22Rv1 (cell line): ENCODE measurements around the gene SMG7.

Source experiments
- ZFX ChIP-seq: fragments of 450-650 bp; IDR thresholded peaks from 2 replicates; pipeline ENCODE4 v1.6.1; 2017; ENCODE audit warnings: antibody characterized with exemption, borderline replicate concordance
- TF ChIP-seq, protein P1 (sequence below): fragments of 450-650 bp; IDR thresholded peaks from 2 replicates; pipeline ENCODE4 v1.5.1; 2017; ENCODE audit warnings: mild to moderate bottlenecking

DNA sequence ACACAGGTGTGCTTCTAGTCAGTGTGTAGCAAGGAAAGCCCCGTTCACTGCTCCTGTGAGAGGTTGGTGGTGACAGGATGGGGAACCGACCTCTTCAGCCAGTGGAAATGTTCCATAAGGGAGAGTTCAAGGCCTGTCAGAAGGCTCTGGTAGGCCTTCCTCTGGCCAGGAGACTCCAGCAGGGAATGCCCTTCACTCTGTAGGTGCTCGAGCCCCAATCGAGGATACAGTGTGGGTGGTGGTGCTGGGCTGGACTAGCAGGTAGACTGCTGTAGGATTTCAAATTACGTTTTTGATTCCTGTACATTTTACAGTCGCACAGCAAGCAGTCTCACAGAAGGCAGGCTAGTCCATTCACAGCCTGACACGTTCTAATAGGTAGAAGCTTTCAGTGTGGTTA is 80.1 kb downstream of the SMG7 start:
- TF ChIP-seq, protein P1, sequence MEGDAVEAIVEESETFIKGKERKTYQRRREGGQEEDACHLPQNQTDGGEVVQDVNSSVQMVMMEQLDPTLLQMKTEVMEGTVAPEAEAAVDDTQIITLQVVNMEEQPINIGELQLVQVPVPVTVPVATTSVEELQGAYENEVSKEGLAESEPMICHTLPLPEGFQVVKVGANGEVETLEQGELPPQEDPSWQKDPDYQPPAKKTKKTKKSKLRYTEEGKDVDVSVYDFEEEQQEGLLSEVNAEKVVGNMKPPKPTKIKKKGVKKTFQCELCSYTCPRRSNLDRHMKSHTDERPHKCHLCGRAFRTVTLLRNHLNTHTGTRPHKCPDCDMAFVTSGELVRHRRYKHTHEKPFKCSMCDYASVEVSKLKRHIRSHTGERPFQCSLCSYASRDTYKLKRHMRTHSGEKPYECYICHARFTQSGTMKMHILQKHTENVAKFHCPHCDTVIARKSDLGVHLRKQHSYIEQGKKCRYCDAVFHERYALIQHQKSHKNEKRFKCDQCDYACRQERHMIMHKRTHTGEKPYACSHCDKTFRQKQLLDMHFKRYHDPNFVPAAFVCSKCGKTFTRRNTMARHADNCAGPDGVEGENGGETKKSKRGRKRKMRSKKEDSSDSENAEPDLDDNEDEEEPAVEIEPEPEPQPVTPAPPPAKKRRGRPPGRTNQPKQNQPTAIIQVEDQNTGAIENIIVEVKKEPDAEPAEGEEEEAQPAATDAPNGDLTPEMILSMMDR: no peak
- TF ChIP-seq ZFX: no peak
